Stomach (tissue), 4 donors: ENCODE measurements around the gene KRAS.

Experiments used
- CTCF ChIP-seq, 7 experiments: fragments of 450-650 bp in 4 of 7; fragments of 200-600 bp in 3 of 7; sonication (generic) in 3 of 7; IDR thresholded peaks; one replicate each; pipeline ENCODE4 v1.5.1; 2016 to 2019; ENCODE audit warnings: antibody characterized with exemption in 7 of 7, control low read depth in 2 of 7, mild to moderate bottlenecking in 1 of 7
- POLR2A ChIP-seq, 4 donors: fragments of 450-650 bp; IDR thresholded peaks; one replicate each; pipeline ENCODE4 v1.6.1; 2016; ENCODE audit warnings: antibody characterized with exemption in 4 of 4, control low read depth in 2 of 4, mild to moderate bottlenecking in 1 of 4, moderate library complexity in 1 of 4
- POLR2AphosphoS5 ChIP-seq, 3 donors: sonication (generic); formaldehyde crosslinking; IDR thresholded peaks; one replicate each; pipeline ENCODE4 v1.6.1; 2016; ENCODE audit warnings: antibody characterized with exemption in 3 of 3

DNA sequence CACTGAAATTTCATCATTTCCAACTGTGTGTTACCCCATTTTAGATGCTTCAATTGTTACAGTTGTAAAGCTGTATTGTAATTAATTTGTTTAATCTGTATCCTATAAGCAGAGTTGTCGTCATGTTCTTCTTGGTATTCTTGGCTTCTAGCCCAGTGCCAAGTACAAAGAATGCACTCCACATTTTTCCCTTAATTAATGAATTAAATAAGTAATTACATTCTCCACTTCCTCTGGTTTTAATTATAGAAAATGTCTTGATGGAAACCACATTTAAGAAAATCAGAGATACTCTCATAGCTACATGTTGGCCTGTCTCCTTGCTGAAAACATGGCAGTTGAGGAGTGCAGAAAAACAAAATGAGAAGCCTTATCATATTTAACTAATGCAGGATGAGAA is 56.5 kb downstream of the KRAS start:
- no peak for TF ChIP-seq POLR2AphosphoS5 (IDR thresholded peaks at IDR 0.05)
- no peak for TF ChIP-seq POLR2A (IDR thresholded peaks at IDR 0.05)
- no peak for TF ChIP-seq CTCF (IDR thresholded peaks at IDR 0.05)
